ENCODE data around the gene AOC3. TPM values are rescaled to one million over a fixed set of nuclear protein-coding genes. Genes with fewer than 3 reads are reported as not detected.
"Not testable (repeated sequence)": the region's sequence is repeated elsewhere in the genome, so short reads cannot be mapped to it uniquely, and the experiment has no call there.

Gene AOC3
- total RNA-seq, 8 experiments from 2014 or later, result 0.41 to 3.7 (median 0.81) TPM

DNA sequence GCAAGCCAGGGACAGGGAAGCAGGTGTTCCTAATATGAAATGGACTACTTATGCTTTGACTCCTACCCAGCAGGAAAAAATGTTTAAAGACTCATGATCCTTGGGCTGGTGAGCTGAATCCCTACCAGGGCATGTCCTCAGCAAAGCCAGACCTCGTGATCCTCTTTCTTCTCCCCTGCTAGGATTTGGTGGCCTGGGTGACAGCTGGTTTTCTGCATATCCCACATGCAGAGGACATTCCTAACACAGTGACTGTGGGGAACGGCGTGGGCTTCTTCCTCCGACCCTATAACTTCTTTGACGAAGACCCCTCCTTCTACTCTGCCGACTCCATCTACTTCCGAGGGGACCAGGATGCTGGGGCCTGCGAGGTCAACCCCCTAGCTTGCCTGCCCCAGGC, 5.1 kb downstream of the AOC3 start:
- ATAC-seq (replicated peaks in 6 of 8); in situ Hi-C loops (cut with MboI; ENCODE audit: low pct_unique_long_range_greater_than_20kb in 2 of 9, low sequenced_read_pairs in 9 of 9, unreplicated experiment in 9 of 9): not testable (repeated sequence)
- WGBS, 10 experiments, result 88% methylated on average over 3 of the region's 8 CpGs; no CpG with 5 or more reads in 9 of the 10 experiments

DNA sequence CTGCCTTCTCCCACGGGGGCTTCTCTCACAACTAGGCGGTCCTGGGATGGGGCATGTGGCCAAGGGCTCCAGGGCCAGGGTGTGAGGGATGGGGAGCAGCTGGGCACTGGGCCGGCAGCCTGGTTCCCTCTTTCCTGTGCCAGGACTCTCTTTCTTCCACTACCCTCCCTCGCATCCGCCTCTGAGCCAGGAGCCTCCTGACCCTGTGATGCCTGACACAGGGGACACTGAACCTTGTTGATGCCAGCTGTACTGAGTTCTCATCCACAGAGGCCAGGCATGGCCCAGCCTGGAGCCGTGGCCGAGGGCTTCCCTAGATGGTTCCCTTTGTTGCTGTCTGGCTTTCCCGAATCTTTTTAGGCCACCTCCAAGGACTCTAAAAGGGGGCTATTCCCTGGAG, 5.5 kb downstream of the AOC3 start:
- 73 to 90% (median 85%) methylated on average over 3 to 5 of the region's 8 CpGs; no CpG with 5 or more reads in 6 of the 10 experiments for WGBS, 10 experiments
- H3K4me3 ChIP-seq; H3K27ac ChIP-seq; in situ Hi-C loops (cut with MboI; ENCODE audit: low pct_unique_long_range_greater_than_20kb in 2 of 9, low sequenced_read_pairs in 9 of 9, unreplicated experiment in 9 of 9); H3K4me1 ChIP-seq (replicated peaks in 1 of 2); ATAC-seq (replicated peaks in 6 of 8): not testable (repeated sequence)

More for the DNA sequence above, 5.1 kb downstream of the AOC3 start:
- H3K4me3 ChIP-seq; H3K27ac ChIP-seq; H3K4me1 ChIP-seq (replicated peaks in 1 of 2): not testable (repeated sequence)

- 60% methylated on average over 1 of the region's 1 CpG; no CpG with 5 or more reads in 9 of the 10 experiments for WGBS, 10 experiments
- Histone ChIP-seq H3K27ac (no peak overlapping the region), H3K4me1 (replicated peaks in 1 of 2) (no peaks in the 10 kb centered on the region), H3K4me3 (no peak overlapping the region)
- in situ Hi-C loops (cut with MboI; ENCODE audit: low pct_unique_long_range_greater_than_20kb in 2 of 9, low sequenced_read_pairs in 9 of 9, unreplicated experiment in 9 of 9), result no loop called here
- ATAC-seq (replicated peaks in 6 of 8), result no peak
These were observed 6.4 kb downstream of the AOC3 start for GRCh38 chr17:42857389-42857788.

DNA sequence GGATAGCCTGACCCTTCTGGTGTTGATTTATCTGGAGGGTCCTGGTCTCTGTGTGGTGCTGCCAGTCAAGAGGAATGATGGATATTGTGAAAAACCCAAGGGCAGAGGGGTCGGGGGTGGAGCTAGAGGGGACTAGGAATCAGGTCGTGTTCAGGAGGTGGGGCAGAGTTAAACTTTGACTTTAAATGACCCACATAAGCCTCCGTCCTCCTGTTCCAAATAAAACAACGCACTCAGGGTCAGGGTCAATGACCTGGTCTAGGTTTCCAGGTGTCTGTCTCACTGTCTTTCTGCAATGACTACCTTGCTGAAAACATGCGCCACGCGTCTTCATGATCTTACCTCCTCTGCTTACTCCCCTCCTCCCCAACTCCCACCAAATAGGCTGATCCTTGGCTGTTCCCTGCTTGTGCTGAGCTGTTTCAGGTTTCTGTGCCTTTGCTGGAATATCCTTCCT, 14.7 kb downstream of the AOC3 start:
- H3K4me1 ChIP-seq (replicated peaks in 1 of 2), result no peaks in the 10 kb centered on the region
- ATAC-seq (replicated peaks in 6 of 8), result no peak
- no peak overlapping the region for H3K4me3 ChIP-seq
- in situ Hi-C loops (cut with MboI; ENCODE audit: low pct_unique_long_range_greater_than_20kb in 2 of 9, low sequenced_read_pairs in 9 of 9, unreplicated experiment in 9 of 9), result no loop called here
- no peak overlapping the region for H3K27ac ChIP-seq
- whole genome bisulfite sequencing, 10 experiments, result 22 to 83% (median 78%) methylated on average over 2 to 3 of the region's 7 CpGs; no CpG with 5 or more reads in 4 of the 10 experiments

DNA sequence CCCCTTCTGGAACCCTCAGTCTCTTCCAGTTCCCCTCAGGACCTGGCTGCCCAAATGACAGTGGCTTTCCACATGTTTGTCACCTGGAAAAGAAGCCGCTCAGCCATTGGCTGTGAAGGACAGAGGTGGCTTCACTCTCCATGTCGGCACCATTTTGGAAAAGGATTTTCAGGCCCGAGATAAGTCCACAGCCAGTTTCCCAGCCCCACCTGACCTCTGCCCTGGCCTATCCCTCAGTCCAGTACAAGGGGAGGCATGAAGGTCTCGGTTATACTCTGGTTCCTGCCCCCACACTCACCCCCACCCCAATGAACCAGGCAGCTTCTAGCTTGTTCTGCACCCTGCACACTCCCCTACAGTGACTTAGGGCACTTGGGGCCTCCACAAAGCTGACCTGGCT, 15.2 kb downstream of the AOC3 start:
- no peak for ATAC-seq (replicated peaks in 6 of 8)
- in situ Hi-C loops (cut with MboI; ENCODE audit: low pct_unique_long_range_greater_than_20kb in 2 of 9, low sequenced_read_pairs in 9 of 9, unreplicated experiment in 9 of 9), result no loop called here

GRCh38 chr17:42866631-42867575, 15.9 kb downstream of the AOC3 start:
- H3K4me1 ChIP-seq (replicated peaks in 1 of 2), result no peaks in the 10 kb centered on the region
- WGBS, 10 experiments, result 0 to 93% (median 57%) methylated on average over 1 to 3 of the region's 12 CpGs; no CpG with 5 or more reads in 2 of the 10 experiments
- no peak for ATAC-seq (replicated peaks in 6 of 8)
- in situ Hi-C loops (cut with MboI; ENCODE audit: low pct_unique_long_range_greater_than_20kb in 2 of 9, low sequenced_read_pairs in 9 of 9, unreplicated experiment in 9 of 9), result no loop called here
- no peak overlapping the region for H3K27ac ChIP-seq
- no peak overlapping the region for H3K4me3 ChIP-seq

More for the DNA sequence above, 15.2 kb downstream of the AOC3 start:
- 63 to 100% (median 100%) methylated on average over 1 to 3 of the region's 4 CpGs; no CpG with 5 or more reads in 4 of the 10 experiments for WGBS, 10 experiments
- no peak overlapping the region for H3K4me3 ChIP-seq
- no peaks in the 10 kb centered on the region for H3K4me1 ChIP-seq (replicated peaks in 1 of 2)
- H3K27ac ChIP-seq, result no peak overlapping the region

DNA sequence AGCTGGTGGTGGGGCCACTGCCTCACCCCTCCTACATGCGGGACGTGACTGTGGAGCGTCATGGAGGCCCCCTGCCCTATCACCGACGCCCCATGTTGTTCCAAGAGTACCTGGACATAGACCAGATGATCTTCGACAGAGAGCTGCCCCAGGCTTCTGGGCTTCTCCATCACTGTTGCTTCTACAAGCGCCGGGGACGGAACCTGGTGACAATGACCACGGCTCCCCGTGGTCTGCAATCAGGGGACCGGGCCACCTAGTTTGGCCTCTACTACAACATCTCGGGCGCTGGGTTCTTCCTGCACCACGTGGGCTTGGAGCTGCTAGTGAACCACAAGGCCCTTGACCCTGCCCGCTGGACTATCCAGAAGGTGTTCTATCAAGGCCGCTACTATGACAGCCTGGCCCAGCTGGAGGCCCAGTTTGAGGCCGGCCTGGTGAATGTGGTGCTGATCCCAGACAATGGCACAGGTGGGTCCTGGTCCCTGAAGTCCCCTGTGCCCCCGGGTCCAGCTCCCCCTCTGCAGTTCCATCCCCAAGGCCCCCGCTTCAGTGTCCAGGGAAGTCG, 16.8 kb downstream of the AOC3 start:
- H3K27ac ChIP-seq; H3K4me3 ChIP-seq; in situ Hi-C loops (cut with MboI; ENCODE audit: low pct_unique_long_range_greater_than_20kb in 2 of 9, low sequenced_read_pairs in 9 of 9, unreplicated experiment in 9 of 9); ATAC-seq (replicated peaks in 6 of 8); H3K4me1 ChIP-seq (replicated peaks in 1 of 2): not testable (repeated sequence)
- WGBS, 10 experiments, result no CpG with 5 or more reads among the region's 21 CpGs

GRCh38 chr17:42868338-42868737, 17.3 kb downstream of the AOC3 start:
- ATAC-seq (replicated peaks in 6 of 8), result no peak
- 30 to 100% (median 96%) methylated on average over 1 to 8 of the region's 12 CpGs; no CpG with 5 or more reads in 3 of the 10 experiments for WGBS, 10 experiments
- H3K27ac ChIP-seq, result no peak overlapping the region
- in situ Hi-C loops (cut with MboI; ENCODE audit: low pct_unique_long_range_greater_than_20kb in 2 of 9, low sequenced_read_pairs in 9 of 9, unreplicated experiment in 9 of 9), result no loop called here
- H3K4me1 ChIP-seq (replicated peaks in 1 of 2), result no peaks in the 10 kb centered on the region
- no peak overlapping the region for H3K4me3 ChIP-seq

- H3K4me1 ChIP-seq (replicated peaks in 1 of 2), result no peaks in the 10 kb centered on the region
- in situ Hi-C loops (cut with MboI; ENCODE audit: low pct_unique_long_range_greater_than_20kb in 2 of 9, low sequenced_read_pairs in 9 of 9, unreplicated experiment in 9 of 9), result no loop called here
- H3K4me3 ChIP-seq, result no peak overlapping the region
- WGBS, 10 experiments, result 20 to 100% (median 76%) methylated on average over 1 to 4 of the region's 4 CpGs; no CpG with 5 or more reads in 4 of the 10 experiments
- H3K27ac ChIP-seq, result no peak overlapping the region
- ATAC-seq (replicated peaks in 6 of 8), result no peak
These were observed 20.6 kb downstream of the AOC3 start for GRCh38 chr17:42871647-42872046.

- Histone ChIP-seq H3K4me3 (no peak overlapping the region), H3K4me1 (replicated peaks in 1 of 2) (no peaks in the 10 kb centered on the region), H3K27ac (no peak overlapping the region)
- in situ Hi-C loops (cut with MboI; ENCODE audit: low pct_unique_long_range_greater_than_20kb in 2 of 9, low sequenced_read_pairs in 9 of 9, unreplicated experiment in 9 of 9), result no loop called here
- 17 to 100% (median 80%) methylated on average over 1 to 4 of the region's 13 CpGs; no CpG with 5 or more reads in 4 of the 10 experiments for WGBS, 10 experiments
- ATAC-seq (replicated peaks in 6 of 8), result no peak
These were observed 21.4 kb downstream of the AOC3 start for GRCh38 chr17:42872251-42872965.

- Histone ChIP-seq H3K4me1 (replicated peaks in 1 of 2) (no peaks in the 10 kb centered on the region), H3K27ac (no peak overlapping the region), H3K4me3 (no peak overlapping the region)
- in situ Hi-C loops (cut with MboI; ENCODE audit: low pct_unique_long_range_greater_than_20kb in 2 of 9, low sequenced_read_pairs in 9 of 9, unreplicated experiment in 9 of 9), result no loop called here
- 29 to 100% (median 67%) methylated on average over 1 to 5 of the region's 6 CpGs; no CpG with 5 or more reads in 3 of the 10 experiments for WGBS, 10 experiments
- no peak for ATAC-seq (replicated peaks in 6 of 8)
These were observed 22.3 kb downstream of the AOC3 start for GRCh38 chr17:42873315-42873714.

GRCh38 chr17:42873932-42874695, 23.1 kb downstream of the AOC3 start:
- ATAC-seq (replicated peaks in 6 of 8); in situ Hi-C loops (cut with MboI; ENCODE audit: low pct_unique_long_range_greater_than_20kb in 2 of 9, low sequenced_read_pairs in 9 of 9, unreplicated experiment in 9 of 9): not testable (repeated sequence)

More at GRCh38 chr17:42873932-42874695, 23.1 kb downstream of the AOC3 start:
- WGBS, 10 experiments, result 78 to 80% methylated on average over 2 to 4 of the region's 12 CpGs; no CpG with 5 or more reads in 8 of the 10 experiments
- H3K4me3 ChIP-seq; H3K4me1 ChIP-seq (replicated peaks in 1 of 2); H3K27ac ChIP-seq: not testable (repeated sequence)
